GM13977 (cell line): ENCODE measurements around the gene RCAN2.

Source experiments
- DNase-seq: peaks from one replicate; pipeline ENCODE4 v3.0.0; 2012; ENCODE audit warnings: low spot score
- CTCF ChIP-seq: IDR thresholded peaks from 2 replicates; pipeline ENCODE4 v1.5.1; 2012; ENCODE audit warnings: mild to moderate bottlenecking, control low read depth; ENCODE audit not compliant: insufficient read depth; ENCODE audit errors: extremely low read depth, missing control alignments
- in situ Hi-C: fragments of 300-500 bp; cut with MboI; formaldehyde crosslinking; loops from one replicate; pipeline ENCODE4 v1.12.0; 2022; ENCODE audit warnings: low sequenced_read_pairs, low pct_unique_long_range_greater_than_20kb, mixed read lengths, inconsistent platforms; ENCODE audit not compliant: unreplicated experiment

RCAN2 gene

DNA sequence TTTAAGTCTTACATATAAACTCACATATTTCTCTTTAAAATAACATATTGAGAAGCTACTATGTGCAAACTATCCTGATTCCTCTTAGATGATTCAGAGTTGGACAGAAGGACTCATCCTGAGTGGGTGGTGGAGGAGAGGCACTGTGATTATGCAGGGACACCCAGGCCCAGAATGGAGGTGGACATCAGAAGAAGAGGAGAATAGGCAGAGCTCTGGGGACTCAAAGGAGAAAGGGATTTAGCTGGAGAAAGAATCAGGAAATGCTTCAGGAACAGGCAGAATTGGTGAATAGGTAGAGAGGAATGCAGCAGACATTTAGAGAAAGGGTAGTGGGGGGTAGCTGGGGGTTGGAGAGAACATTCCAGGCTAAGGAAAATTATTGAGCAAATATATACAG lies 17.4 kb downstream of the RCAN2 start:
- no peak for DNase-seq
- TF ChIP-seq CTCF = no peak
- in situ Hi-C loops = no loop called here

DNA sequence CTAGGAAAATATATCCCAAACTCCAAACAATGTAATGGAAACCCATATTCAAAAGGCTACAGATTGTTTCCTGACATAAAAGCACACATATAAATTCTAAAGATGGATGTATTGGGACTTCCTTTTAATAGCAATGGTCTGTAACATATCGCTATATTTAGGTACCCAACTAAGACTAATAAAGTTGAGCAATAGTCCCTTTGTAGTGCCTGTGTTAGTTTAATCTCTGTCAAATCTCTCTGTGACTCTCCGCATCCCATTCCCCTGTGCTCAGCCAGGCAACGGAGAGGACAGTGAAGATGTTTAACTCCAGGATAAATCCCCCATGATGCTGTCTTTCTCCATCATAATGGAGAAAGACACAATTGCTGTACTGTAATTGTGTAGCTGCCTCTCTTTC lies 19.0 kb downstream of the RCAN2 start:
- in situ Hi-C loops = no loop called here
- DNase-seq = no peak
- no peak for TF ChIP-seq CTCF

GRCh38 chr6:46469021-46469420 lies 22.2 kb downstream of the RCAN2 start:
- no peak for TF ChIP-seq CTCF
- in situ Hi-C loops = no loop called here
- DNase-seq = no peak

GRCh38 chr6:46468403-46469010 lies 22.7 kb downstream of the RCAN2 start:
- no peak for TF ChIP-seq CTCF
- no peak for DNase-seq
- in situ Hi-C loops = no loop called here

DNA sequence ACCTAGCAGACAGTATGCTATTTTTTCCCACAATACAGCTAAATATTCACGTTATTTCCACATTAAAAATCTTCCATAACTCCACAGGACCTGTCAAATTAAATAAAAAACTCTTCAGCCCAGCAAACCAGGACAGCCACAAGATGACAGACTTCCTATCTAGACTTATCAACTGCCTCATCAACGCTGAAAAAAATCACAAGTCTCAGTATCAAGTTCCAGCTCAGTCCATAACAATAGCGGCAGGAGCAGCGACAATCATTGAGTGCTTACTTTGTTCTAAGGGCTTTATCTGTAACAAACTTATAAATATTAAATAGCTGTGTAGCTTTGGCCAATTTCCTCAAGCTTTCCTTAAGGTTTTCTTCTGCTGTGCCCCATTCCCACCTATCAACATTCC lies 24.7 kb downstream of the RCAN2 start:
- DNase-seq = no peak
- TF ChIP-seq CTCF = no peak
- in situ Hi-C loops = no loop called here

DNA sequence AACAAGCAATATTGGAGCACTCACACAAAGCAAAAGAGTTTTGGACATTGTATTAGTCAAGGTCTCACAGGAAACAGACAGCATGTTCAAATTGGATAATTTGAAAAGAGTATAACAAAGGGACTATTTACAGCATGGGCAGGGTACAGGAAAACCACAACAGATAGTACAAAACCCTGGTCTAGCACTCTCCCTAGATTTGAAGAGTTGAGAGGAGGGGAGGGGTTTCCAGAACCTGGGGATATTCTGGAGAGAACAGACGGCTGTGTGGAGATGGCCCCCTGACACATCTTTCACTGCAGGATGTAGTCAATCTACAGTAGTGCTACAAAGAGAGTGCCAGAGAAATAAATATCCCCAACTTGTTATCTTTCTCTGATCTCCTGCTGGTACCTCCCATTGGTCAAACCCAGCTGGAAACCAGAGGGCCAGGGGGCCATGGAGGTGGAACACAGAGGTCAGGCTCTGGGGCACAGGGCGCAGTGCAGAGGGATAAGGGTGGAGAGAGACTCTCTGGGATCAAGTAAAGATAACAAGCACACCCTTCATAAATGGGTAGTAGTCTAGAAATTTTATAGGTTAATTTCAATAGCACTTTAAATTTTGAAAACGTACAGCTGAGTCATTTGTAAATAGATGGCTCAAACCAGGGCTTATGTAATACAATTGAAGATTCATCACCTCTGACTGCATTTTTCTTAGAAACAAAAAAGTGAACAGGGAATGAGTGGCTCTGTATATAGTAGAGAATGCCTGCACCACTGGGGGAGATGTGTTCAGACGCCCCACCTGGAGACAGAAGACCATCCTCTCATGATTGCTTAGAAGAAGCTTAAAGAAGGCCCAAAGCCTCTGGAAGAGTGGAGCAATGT lies 25.7 kb downstream of the RCAN2 start:
- in situ Hi-C loops = no loop called here
- no peak for TF ChIP-seq CTCF
- no peak for DNase-seq
